ENCODE measurements around the gene RRAS.
A peak's percentile ranks its signal among the peaks of the same experiment; 100 is the strongest.

Gene RRAS

GRCh38 chr19:49594993-49595818 lies 44.7 kb downstream of the RRAS start:
- DNase-seq (ENCODE audit: low spot score): peak; percentile 14

GRCh38 chr19:49594157-49594992 lies 45.6 kb downstream of the RRAS start:
- peak; percentile 20 for DNase-seq (ENCODE audit: low spot score)

- DNase-seq (ENCODE audit: low spot score): peak; percentile 99
These were observed 46.5 kb downstream of the RRAS start for GRCh38 chr19:49593233-49594113.

GRCh38 chr19:49592486-49593232 lies 47.3 kb downstream of the RRAS start:
- no peak for DNase-seq (ENCODE audit: low spot score)

- DNase-seq (ENCODE audit: low spot score): peak; percentile 47
These were observed 48.0 kb downstream of the RRAS start for GRCh38 chr19:49591731-49592485.

GRCh38 chr19:49590971-49591730 lies 48.8 kb downstream of the RRAS start, which contains the start of gene PRR12:
Gene PRR12, plus strand, starts transcription at chr19:49591182. Its CDS starts 473 bp downstream, at chr19:49591655.
- DNase-seq (ENCODE audit: low spot score): peak; percentile 87

- DNase-seq (ENCODE audit: low spot score): peak; percentile 95
These were observed 49.6 kb downstream of the RRAS start for GRCh38 chr19:49590071-49590970.

GRCh38 chr19:49589502-49589905 lies 50.4 kb downstream of the RRAS start:
- DNase-seq (ENCODE audit: low spot score): peak; percentile 10

GRCh38 chr19:49588365-49589122 lies 51.4 kb downstream of the RRAS start:
- DNase-seq (ENCODE audit: low spot score): no peak

- no peak for DNase-seq (ENCODE audit: low spot score)
These were observed 52.7 kb downstream of the RRAS start for GRCh38 chr19:49587227-49587626.

All from D341Med (cell line).